ENCODE measurements around the gene C1QTNF1.

GRCh38 chr17:79009397-79010303 lies 14.3 kb upstream of the C1QTNF1 start, which contains the start of gene CANT1:
- TF ChIP-seq CTCF (IDR thresholded peaks at IDR 0.05) (no peak), POLR2A (IDR thresholded peaks at IDR 0.05) (peak in 2 of 4 donors; percentile 72 to 80), POLR2AphosphoS5 (IDR thresholded peaks at IDR 0.05) (peak; percentile 67 to 86), EP300 (IDR thresholded peaks at IDR 0.05) (no peak)
